H9 (cell line): ENCODE measurements around the gene SDK1. TPM values are rescaled to one million over a fixed set of nuclear protein-coding genes. Genes with fewer than 3 reads are reported as not detected.

Experiments
- DNase-seq: peaks from one replicate; pipeline ENCODE4 v3.0.0-alpha.2; 2017
- H2AFZ ChIP-seq: one replicate; pipeline ENCODE4 v1.6.1; 2013; ENCODE audit warnings: mild to moderate bottlenecking, low read length, control low read depth, moderate library complexity
- H2AK5ac ChIP-seq: 2 replicates; pipeline ENCODE4 v1.6.1; 2013; ENCODE audit warnings: low read length, control low read depth, mixed read lengths; ENCODE audit not compliant: insufficient read length
- H2BK120ac ChIP-seq: one replicate; pipeline ENCODE4 v1.6.1; 2013; ENCODE audit warnings: low read depth, mild to moderate bottlenecking, low read length, control low read depth, inconsistent platforms; ENCODE audit not compliant: poor library complexity, severe bottlenecking
- H2BK12ac ChIP-seq: 2 replicates; pipeline ENCODE4 v1.6.1; 2013; ENCODE audit warnings: low read length, control low read depth, mixed read lengths, low read depth; ENCODE audit not compliant: insufficient read length
- H2BK15ac ChIP-seq: 2 replicates; pipeline ENCODE4 v1.6.1; 2013; ENCODE audit warnings: low read depth, low read length, control low read depth
- H2BK20ac ChIP-seq: one replicate; pipeline ENCODE4 v1.6.1; 2013; ENCODE audit warnings: low read depth, mild to moderate bottlenecking, low read length, control low read depth, inconsistent platforms; ENCODE audit not compliant: poor library complexity, severe bottlenecking
- H2BK5ac ChIP-seq: 2 replicates; pipeline ENCODE4 v1.6.1; 2013; ENCODE audit warnings: low read length, control low read depth, mixed read lengths; ENCODE audit not compliant: insufficient read length
- H3K14ac ChIP-seq: 2 replicates; pipeline ENCODE4 v1.6.1; 2013; ENCODE audit warnings: low read length, control low read depth; ENCODE audit not compliant: insufficient read depth
- H3K18ac ChIP-seq: 2 replicates; pipeline ENCODE4 v1.6.1; 2013; ENCODE audit warnings: low read depth, mild to moderate bottlenecking, mixed read lengths, low read length, control low read depth; ENCODE audit not compliant: insufficient read length
- H3K23ac ChIP-seq: 2 replicates; pipeline ENCODE4 v1.6.1; 2013; ENCODE audit warnings: low read length, control low read depth, mixed read lengths, low read depth; ENCODE audit not compliant: insufficient read length
- H3K23me2 ChIP-seq: 2 replicates; pipeline ENCODE4 v1.6.1; 2013; ENCODE audit warnings: low read depth, mild to moderate bottlenecking, mixed read lengths, low read length, control low read depth; ENCODE audit not compliant: insufficient read length, poor library complexity, severe bottlenecking
- H3K27ac ChIP-seq: 2 replicates; pipeline ENCODE4 v1.5.1; 2013; ENCODE audit warnings: low read length, control low read depth, mixed read lengths, low read depth; ENCODE audit not compliant: insufficient read length
- H3K27me3 ChIP-seq: 2 replicates; pipeline ENCODE4 v1.6.1; 2013; ENCODE audit warnings: low read length, control low read depth, inconsistent platforms; ENCODE audit not compliant: insufficient read depth
- H3K4ac ChIP-seq: 2 replicates; pipeline ENCODE4 v1.6.1; 2013; ENCODE audit warnings: low read depth, mild to moderate bottlenecking, control low read depth, inconsistent platforms, low read length, moderate library complexity
- H3K4me1 ChIP-seq: 2 replicates; pipeline ENCODE4 v1.6.1; 2013; ENCODE audit warnings: low read length, control low read depth, inconsistent platforms; ENCODE audit not compliant: insufficient read depth
- H3K4me2 ChIP-seq: 2 replicates; pipeline ENCODE4 v1.6.1; 2013; ENCODE audit warnings: low read length, control low read depth, mixed read lengths; ENCODE audit not compliant: insufficient read length, insufficient read depth
- H3K56ac ChIP-seq: 2 replicates; pipeline ENCODE4 v1.6.1; 2013; ENCODE audit warnings: low read depth, mild to moderate bottlenecking, mixed read lengths, low read length, control low read depth; ENCODE audit not compliant: insufficient read length
- H3K79me1 ChIP-seq: 2 replicates; pipeline ENCODE4 v1.6.1; 2013; ENCODE audit warnings: low read depth, mild to moderate bottlenecking, moderate library complexity, low read length, control low read depth, inconsistent platforms; ENCODE audit not compliant: insufficient read depth, poor library complexity, severe bottlenecking
- H3K79me2 ChIP-seq: 2 replicates; pipeline ENCODE4 v1.6.1; 2013; ENCODE audit warnings: low read length, control low read depth, inconsistent platforms; ENCODE audit not compliant: insufficient read depth
- H3K9ac ChIP-seq: 2 replicates; pipeline ENCODE4 v1.6.1; 2013; ENCODE audit warnings: low read length, control low read depth, mixed read lengths; ENCODE audit not compliant: insufficient read length; ENCODE audit errors: extremely low read depth
- H3K9me3 ChIP-seq: one replicate; pipeline ENCODE4 v1.6.1; 2013; ENCODE audit warnings: low read depth, low read length, inconsistent platforms; ENCODE audit not compliant: control insufficient read depth
- H3T11ph ChIP-seq: one replicate; pipeline ENCODE4 v1.6.1; 2013; ENCODE audit warnings: mild to moderate bottlenecking, low read length, control low read depth, inconsistent platforms
- H4K20me1 ChIP-seq: one replicate; pipeline ENCODE4 v1.6.1; 2013; ENCODE audit not compliant: control insufficient read depth, insufficient read length, insufficient read depth
- H4K5ac ChIP-seq: 2 replicates; pipeline ENCODE4 v1.6.1; 2013; ENCODE audit warnings: low read depth, mild to moderate bottlenecking, mixed read lengths, low read length, control low read depth; ENCODE audit not compliant: insufficient read length
- H4K8ac ChIP-seq: replicated peaks from 2 replicates; pipeline ENCODE4 v1.6.1; 2013; ENCODE audit warnings: low read length, control low read depth, mixed read lengths, low read depth; ENCODE audit not compliant: insufficient read length
- H4K91ac ChIP-seq: 2 replicates; pipeline ENCODE4 v1.6.1; 2013; ENCODE audit warnings: low read depth, mild to moderate bottlenecking, moderate library complexity, mixed read lengths, low read length, control low read depth; ENCODE audit not compliant: insufficient read length
- H3K27ac Mint-ChIP-seq, 3 experiments: 2 replicates in 2 of 3; 3 replicates in 1 of 3; pipeline ENCODE4 v1.8.0; 2020 to 2021; ENCODE audit warnings: mixed read lengths in 3 of 3, mild to moderate bottlenecking in 1 of 3, moderate library complexity in 1 of 3
- H3K27me3 Mint-ChIP-seq: 2 replicates; pipeline ENCODE4 v1.8.0; 2021; ENCODE audit warnings: low read depth, mild to moderate bottlenecking, moderate library complexity, mixed read lengths
- H3K36me3 Mint-ChIP-seq, 3 experiments: 2 replicates in 2 of 3; 3 replicates in 1 of 3; pipeline ENCODE4 v1.8.0; 2020 to 2021; ENCODE audit warnings: low read depth in 3 of 3, mixed read lengths in 3 of 3; ENCODE audit not compliant: insufficient read depth in 1 of 3
- H3K4me1 Mint-ChIP-seq, 2 experiments: 2 replicates each; pipeline ENCODE4 v1.8.0; 2020; ENCODE audit warnings: mixed read lengths in 2 of 2
- H3K4me3 Mint-ChIP-seq, 2 experiments: 2 replicates in 1 of 2; 3 replicates in 1 of 2; pipeline ENCODE4 v1.8.0; 2020 to 2021; ENCODE audit warnings: mild to moderate bottlenecking in 2 of 2, mixed read lengths in 2 of 2, moderate library complexity in 1 of 2
- H3K9me3 Mint-ChIP-seq, 2 experiments: 2 replicates in 1 of 2; 3 replicates in 1 of 2; pipeline ENCODE4 v1.8.0; 2020; ENCODE audit warnings: mild to moderate bottlenecking in 2 of 2, mixed read lengths in 2 of 2, moderate library complexity in 1 of 2
- CTCF ChIP-seq: fragments of 200-600 bp; sonication (generic); conservative IDR thresholded peaks from 3 replicates; pipeline ENCODE4 v1.8.0; 2021; ENCODE audit warnings: antibody characterized with exemption, mild to moderate bottlenecking
- WGBS: extraction: QIAGEN DNeasy Blood & Tissue Kit; methylation state at CpG from one replicate; pipeline ENCODE4 v1.1.7; 2013; ENCODE audit warnings: missing lambda C conversion rate, low lambda C conversion rate, mixed read lengths; ENCODE audit not compliant: insufficient read length; ENCODE audit errors: extremely low coverage; 5-methylcytosine and 5-hydroxymethylcytosine counted together
- total RNA-seq: library from RNA; stranded (reverse); gene quantifications from 2 replicates; pipeline ENCODE4 v1.2.1, GENCODE V29; 2021

The SDK1 gene
- total RNA-seq, 1 experiment from 2014 or later, result 8.7 TPM

GRCh38 chr7:4184653-4185052, 883.6 kb downstream of the SDK1 start:
- Histone ChIP-seq H3K23me2 (no peaks in the 10 kb centered on the region), H3K56ac (no peak overlapping the region), H4K8ac (no peak overlapping the region), H4K20me1 (no peaks in the 10 kb centered on the region), H3K79me1 (no peaks in the 10 kb centered on the region), H2BK15ac (no peak overlapping the region), H2AFZ (no peak overlapping the region), H3K4me2 (no peak overlapping the region), H2BK120ac (no peak overlapping the region), H3K27me3 (no peaks in the 10 kb centered on the region), H2BK20ac (no peak overlapping the region), H3K9ac (no peak overlapping the region), H2BK12ac (no peak overlapping the region), H3K27ac (no peak overlapping the region), H3K4me1 (no peaks in the 10 kb centered on the region), H3K4ac (no peak overlapping the region), H3K79me2 (no peaks in the 10 kb centered on the region), H3K9me3 (no peaks in the 10 kb centered on the region), H2BK5ac (no peak overlapping the region), H3K14ac (no peak overlapping the region; the same call in 1 of the 2 replicates), H3K23ac (no peak overlapping the region), H3T11ph (no peak overlapping the region), H4K5ac (no peak overlapping the region), H4K91ac (no peak overlapping the region), H3K18ac (no peak overlapping the region), H2AK5ac (no peak overlapping the region)
- peaks cover 2 to 5% (median 4%) of the 10 kb centered on the region in 3 experiments; a peak in 4 of 7 replicates for H3K36me3 Mint-ChIP-seq
- H3K27ac Mint-ChIP-seq, result no peak overlapping the region
- DNase-seq, result no peak
- H3K4me1 Mint-ChIP-seq, result peaks cover 3 to 4% of the 10 kb centered on the region in 2 experiments; a peak in 2 of 4 replicates
- TF ChIP-seq CTCF, result no peak
- H3K4me3 Mint-ChIP-seq, result no peak overlapping the region
- no peaks in the 10 kb centered on the region; the same call in 1 of the 2 replicates for H3K27me3 Mint-ChIP-seq
- peaks cover 3 to 4% of the 10 kb centered on the region in 2 experiments; a peak in 3 of 5 replicates for H3K9me3 Mint-ChIP-seq
- WGBS, result no CpG with 5 or more reads among the region's 4 CpGs
